Esophagus muscularis mucosa (tissue), 2 donors: ENCODE data around the gene HK1.

Source experiments
- EP300 ChIP-seq: sonication (generic); formaldehyde crosslinking; IDR thresholded peaks from one replicate; pipeline ENCODE4 v1.6.1; 2017; ENCODE audit warnings: antibody characterized with exemption
- POLR2A ChIP-seq: fragments of 450-650 bp; IDR thresholded peaks from one replicate; pipeline ENCODE4 v1.6.1; 2017; ENCODE audit warnings: antibody characterized with exemption, moderate library complexity, mild to moderate bottlenecking, low read depth

DNA sequence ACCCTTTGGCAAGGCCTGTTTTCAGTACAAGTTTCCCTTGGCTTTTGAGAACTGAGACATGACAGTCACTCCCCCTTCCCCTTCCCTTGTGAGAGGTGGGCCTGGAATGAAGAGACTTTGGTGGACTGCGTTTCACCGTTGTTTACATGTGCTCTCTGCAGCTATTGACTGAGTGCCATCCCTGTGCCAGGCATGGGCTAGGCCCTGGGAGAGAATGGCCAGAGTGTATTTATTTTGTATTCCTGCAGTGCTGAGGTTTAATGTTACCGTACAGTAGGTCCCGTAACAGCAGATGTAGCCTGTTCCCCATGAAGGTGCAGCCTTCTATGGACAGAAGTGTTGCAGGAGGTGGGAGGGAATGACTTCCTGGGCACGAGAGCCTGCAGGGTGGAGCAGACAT, 88.4 kb downstream of the HK1 start:
- TF ChIP-seq EP300: no peak
- no peak for TF ChIP-seq POLR2A
